ENCODE data around the gene OBP2B.
"Not testable (repeated sequence)": the region's sequence is repeated elsewhere in the genome, so short reads cannot be mapped to it uniquely, and the experiment has no call there.

Gene OBP2B

GRCh38 chr9:133201424-133202144 lies 7.5 kb downstream of the OBP2B start:
- DNase-seq (ENCODE audit: low read depth) = no peak

GRCh38 chr9:133200631-133201030 lies 8.4 kb downstream of the OBP2B start:
- DNase-seq (ENCODE audit: low read depth) = no peak

GRCh38 chr9:133199648-133200321 lies 9.3 kb downstream of the OBP2B start:
- DNase-seq (ENCODE audit: low read depth) = peak; percentile 40

DNA sequence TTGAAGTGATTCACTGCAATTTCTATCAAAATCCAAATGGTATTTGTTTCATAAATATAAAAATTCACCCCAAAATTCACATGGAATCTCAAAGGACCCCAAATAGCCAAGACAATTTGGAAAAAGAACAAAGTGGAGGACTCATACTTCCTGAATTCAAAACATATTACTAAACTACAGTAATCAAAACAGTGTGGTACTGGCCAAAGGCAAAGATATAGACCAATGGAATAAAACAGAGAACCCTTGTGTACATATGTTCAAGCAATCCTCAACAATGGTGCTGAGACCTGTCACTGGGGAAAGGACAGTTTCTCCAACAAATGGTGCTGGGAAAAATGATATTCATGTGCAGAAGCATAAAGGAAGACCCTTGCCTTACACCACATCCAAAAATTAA lies 14.0 kb downstream of the OBP2B start:
- DNase-seq (ENCODE audit: low read depth) = no peak

DNA sequence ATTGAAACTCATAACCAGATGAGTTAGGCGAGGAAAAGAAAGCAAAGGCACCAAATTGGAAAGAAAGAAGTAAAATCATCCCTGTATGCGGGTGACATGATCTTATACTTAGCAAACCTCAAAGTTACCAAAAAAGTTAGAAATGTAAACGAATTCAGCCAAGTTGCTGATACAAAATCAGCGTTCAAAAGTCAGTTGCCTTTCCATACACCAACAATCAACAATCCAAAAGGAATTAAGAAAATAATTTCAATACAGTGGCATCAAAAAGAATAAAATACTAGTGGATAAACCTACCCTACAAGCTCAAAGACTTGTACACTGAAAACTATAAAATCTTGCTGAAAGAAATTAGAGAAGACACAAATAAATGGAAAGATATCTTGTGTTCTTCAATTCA lies 14.5 kb downstream of the OBP2B start:
- DNase-seq (ENCODE audit: low read depth) = no peak

DNA sequence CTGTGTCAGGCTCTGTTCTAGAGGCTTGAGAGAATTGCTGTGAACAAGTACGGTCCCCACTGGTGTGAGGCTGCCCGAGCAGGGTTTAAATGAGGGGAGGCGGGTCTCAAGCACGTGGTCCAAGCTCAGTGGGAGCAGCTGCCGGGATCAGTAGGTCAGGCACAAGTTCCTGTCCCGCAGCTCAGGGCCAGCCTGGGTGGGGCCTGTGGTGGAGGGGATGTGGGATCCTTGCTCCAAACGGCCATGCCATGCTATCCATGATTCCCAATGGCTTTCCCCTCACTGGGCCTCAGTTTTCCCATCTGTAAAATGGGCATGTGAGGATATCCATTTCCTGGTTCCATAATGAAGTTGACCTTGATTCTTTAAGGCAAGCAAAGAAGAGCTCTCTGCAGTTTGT lies 17.1 kb downstream of the OBP2B start:
- no peak for DNase-seq (ENCODE audit: low read depth)

GRCh38 chr9:133189826-133190225 lies 19.2 kb downstream of the OBP2B start:
- DNase-seq (ENCODE audit: low read depth) = no peak

- no peak for DNase-seq (ENCODE audit: low read depth)
Measured at GRCh38 chr9:133188843-133189180, 20.2 kb downstream of the OBP2B start.

DNA sequence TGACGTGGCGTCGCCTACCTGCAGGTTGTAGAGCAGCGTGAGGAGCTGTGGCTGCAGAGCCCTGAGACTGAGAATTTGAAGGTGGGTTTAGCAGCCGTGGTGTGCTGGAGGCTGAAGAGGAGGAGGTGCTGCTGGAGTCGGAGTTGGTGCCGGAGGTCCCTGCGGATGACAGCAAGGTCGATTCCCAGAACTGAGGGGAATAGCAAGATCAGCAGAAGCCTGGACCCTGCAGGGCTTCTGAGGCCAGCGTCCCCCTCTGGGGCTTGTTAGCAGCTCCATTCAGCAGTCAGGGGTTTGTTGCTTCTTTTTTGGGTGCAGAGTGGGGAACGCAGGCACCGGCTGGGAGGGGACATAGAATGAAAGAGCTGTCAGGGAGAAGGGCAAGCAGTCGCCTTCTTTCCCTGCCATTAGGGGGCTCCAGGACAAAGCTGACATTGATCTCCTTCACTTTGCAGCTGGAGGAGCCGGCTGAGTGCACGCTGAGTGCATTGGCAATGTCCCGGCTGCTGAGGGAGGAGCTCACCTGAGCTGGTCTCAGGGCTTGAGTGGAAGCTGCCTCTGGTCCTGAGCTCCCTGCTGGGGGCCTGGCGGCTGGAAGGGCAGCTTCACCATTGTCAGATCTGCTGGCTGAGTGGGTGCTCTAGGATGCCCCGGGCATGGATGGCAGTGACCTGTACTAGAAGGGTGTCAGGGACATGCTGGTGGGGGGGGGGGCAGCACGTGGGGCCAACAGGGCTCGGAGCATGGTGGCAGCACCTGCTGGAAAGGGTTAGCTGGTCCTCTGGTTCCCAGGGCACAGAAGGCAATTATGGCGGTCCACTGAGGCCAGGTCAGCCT lies 20.8 kb downstream of the OBP2B start:
- no peak for DNase-seq (ENCODE audit: low read depth)

- DNase-seq (ENCODE audit: low read depth) = no peak
Measured at GRCh38 chr9:133187561-133188005, 21.5 kb downstream of the OBP2B start.

GRCh38 chr9:133186736-133187135 lies 22.3 kb downstream of the OBP2B start:
- no peak for DNase-seq (ENCODE audit: low read depth)

- no peak for DNase-seq (ENCODE audit: low read depth)
Measured at GRCh38 chr9:133184971-133185370, 24.1 kb downstream of the OBP2B start.

GRCh38 chr9:133182151-133182550 lies 26.9 kb downstream of the OBP2B start:
- DNase-seq (ENCODE audit: low read depth) = no peak

DNA sequence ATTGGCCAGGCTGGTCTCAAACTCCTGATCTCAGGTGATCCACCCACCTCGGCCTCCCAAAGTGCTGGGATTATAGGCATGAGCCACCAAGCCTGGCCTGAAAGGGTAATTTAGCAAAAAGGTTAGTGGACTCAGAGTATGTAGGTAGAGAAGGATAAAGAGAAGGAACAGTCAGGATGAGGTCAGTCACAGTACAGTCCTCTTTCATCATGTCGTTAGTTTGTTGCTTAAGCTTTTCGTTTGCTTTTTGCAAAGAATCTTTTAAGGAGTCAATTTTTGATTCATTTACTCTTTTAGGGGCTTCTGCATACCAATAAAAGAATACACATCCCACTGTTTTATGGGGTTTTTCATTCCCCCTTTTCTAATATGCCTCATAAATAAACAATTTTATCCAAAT lies 27.5 kb downstream of the OBP2B start:
- no peak for DNase-seq (ENCODE audit: low read depth)

- DNase-seq (ENCODE audit: low read depth) = no peak
Measured at GRCh38 chr9:133180953-133181352, 28.1 kb downstream of the OBP2B start.

DNA sequence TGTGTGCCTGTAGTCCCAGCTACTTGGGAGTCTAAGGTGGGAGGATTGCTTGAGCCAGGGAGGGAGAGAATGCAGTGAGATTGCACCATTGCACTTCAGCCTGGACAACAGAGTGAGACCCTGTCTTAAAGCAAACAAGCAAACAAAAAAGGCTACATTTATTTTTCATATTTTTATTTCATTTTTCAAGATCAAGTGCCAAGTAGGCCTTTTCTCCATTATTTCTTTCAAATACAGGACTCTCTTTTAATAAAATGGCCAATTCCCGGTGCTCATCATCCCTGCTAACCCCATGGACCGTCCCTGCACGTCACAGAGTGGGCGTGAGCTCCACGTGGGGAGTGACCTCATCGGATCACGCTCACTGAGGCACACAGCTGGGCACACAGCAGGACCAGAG lies 36.0 kb downstream of the OBP2B start:
- DNase-seq (ENCODE audit: low read depth) = no peak

DNA sequence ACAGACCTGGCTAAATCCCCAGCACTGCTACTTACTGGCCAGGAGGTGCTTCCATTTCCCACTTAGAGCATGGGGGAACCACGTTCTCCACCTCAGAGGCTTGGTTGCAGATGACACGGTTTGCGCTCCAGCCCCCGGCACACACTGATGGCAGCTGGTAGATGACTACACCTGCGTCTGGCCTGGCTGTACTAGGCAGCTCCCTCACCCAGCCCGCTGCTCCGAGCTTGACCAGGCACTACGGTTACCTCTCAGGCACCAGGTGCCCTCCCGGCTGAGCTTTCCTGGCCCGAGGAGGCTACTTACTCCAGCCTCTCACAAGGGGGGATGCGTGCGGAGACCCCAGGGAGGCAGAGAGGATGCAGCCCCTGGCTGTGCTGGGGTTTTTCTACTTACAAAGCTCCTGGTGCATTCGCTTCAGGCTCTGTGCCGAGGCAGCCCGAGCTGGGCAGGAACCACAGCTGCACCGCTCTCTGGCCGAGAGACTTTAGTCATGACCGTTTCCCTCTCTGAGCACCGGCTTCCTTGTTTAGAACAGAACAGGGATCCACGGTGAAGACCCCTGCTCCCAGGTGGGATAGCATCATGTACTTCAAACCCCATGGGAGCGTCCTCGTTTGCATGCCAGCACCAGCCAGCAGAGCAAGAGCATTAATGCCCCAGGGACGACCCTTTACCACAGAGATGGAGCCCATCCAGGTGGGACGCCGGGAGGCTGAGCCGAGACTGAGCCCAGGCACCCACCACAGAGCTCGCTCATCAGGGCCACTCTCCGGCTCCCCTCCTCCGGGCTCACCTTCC lies 37.7 kb downstream of the OBP2B start:
- no peak for DNase-seq (ENCODE audit: low read depth)

DNA sequence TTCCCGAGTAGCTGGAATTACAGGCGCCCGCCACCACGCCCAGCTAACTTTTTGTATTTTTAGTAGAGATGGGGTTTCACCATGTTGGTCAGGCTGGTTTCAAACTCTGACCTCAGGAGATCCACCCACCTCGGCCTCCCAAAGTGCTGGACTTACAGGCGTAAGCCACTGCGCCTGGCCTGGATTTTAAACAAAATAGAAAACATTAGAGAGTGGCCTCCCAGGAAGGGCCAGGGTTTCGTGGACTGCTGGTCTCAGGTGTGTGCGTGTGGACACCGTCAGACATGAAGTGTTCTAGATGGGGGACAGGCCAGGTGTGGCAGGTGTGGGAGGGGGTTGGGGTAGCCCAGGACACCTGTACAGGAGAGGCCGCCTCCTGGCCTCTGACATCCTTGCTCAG lies 38.3 kb downstream of the OBP2B start:
- no peak for DNase-seq (ENCODE audit: low read depth)

- DNase-seq (ENCODE audit: low read depth) = not testable (repeated sequence)
Measured at GRCh38 chr9:133169687-133170086, 39.4 kb downstream of the OBP2B start.

GRCh38 chr9:133169102-133169501 lies 39.9 kb downstream of the OBP2B start:
- DNase-seq (ENCODE audit: low read depth) = no peak

- no peak for DNase-seq (ENCODE audit: low read depth)
Measured at GRCh38 chr9:133168432-133168831, 40.6 kb downstream of the OBP2B start.

DNA sequence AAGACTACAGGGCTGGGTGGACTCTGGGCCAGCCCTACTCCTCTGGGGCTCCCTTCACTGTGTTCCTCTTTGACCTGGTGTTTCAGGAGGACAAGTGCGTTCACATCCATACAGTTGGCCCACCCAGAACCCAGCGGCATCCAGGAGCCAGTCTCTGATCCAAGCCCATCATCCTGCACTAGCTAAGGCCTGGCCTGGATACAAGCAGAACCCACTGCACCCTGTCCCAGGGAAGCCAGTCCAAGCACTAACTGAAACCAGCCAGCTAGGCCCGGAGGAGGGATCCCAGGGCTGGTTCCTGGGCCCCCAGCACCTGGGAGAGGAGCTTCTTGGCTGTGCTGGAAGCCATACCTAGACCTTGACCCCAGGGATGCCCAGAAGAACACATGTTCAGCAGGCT lies 41.3 kb downstream of the OBP2B start:
- no peak for DNase-seq (ENCODE audit: low read depth)
